A549 (cell line): ENCODE results near the gene DRAXIN. TPM values are rescaled to one million over a fixed set of nuclear protein-coding genes. Genes with fewer than 3 reads are reported as not detected.

Source experiments
- ATAC-seq, 2 experiments: fragments of 200-7000 bp in 1 of 2; fragments of >200 bp in 1 of 2; cut with Nextera tagmentation in 1 of 2; cut with Tn5 transposase in 1 of 2; 3 replicates each; pipeline versions ENCODE4 v1.8.0 to v1.9.1; 2018 to 2020; ENCODE audit warnings: mild to moderate bottlenecking in 1 of 2, moderate library complexity in 1 of 2
- CTCF ChIA-PET: fragments of 300-600 bp; sonication (Branson Sonifier 250); formaldehyde crosslinking; extraction: SDS; loops from one replicate; lab custom pipeline; 2021; ENCODE audit warnings: antibody characterized with exemption, inconsistent platforms; lab: Yijun Ruan, JAX
- POLR2A ChIA-PET: fragments of 350-600 bp; formaldehyde crosslinking; extraction: SDS; loops from one replicate; lab custom pipeline; 2021; ENCODE audit warnings: antibody characterized with exemption, inconsistent platforms; lab: Yijun Ruan, JAX
- DNase-seq, 2 experiments: peaks; one replicate each; pipeline versions ENCODE4 v3.0.0 to v3.0.0-alpha.2; 2011 to 2016; ENCODE audit warnings: low read depth in 1 of 2, low spot score in 1 of 2
- FAIRE-seq: peaks from 2 replicates; lab custom pipeline; 2011; peaks lifted over from hg19 to GRCh38; lab: Jason Lieb, UNC
- H3K27ac ChIP-seq, 2 experiments: fragments of >200 bp; sonication (Bioruptor Twin); formaldehyde crosslinking; 3 replicates each; pipeline ENCODE4 v1.5.1; 2016 to 2017
- H3K4me1 ChIP-seq: fragments of >200 bp; sonication (Bioruptor Twin); formaldehyde crosslinking; 3 replicates; pipeline ENCODE4 v1.6.1; 2016
- H3K4me2 ChIP-seq: fragments of >200 bp; sonication (Bioruptor Twin); formaldehyde crosslinking; 3 replicates; pipeline ENCODE4 v1.6.1; 2016
- H3K4me3 ChIP-seq: fragments of >200 bp; sonication (Bioruptor Twin); formaldehyde crosslinking; 3 replicates; pipeline ENCODE4 v1.5.1; 2016
- H3K9me3 ChIP-seq: fragments of >200 bp; sonication (Bioruptor Twin); formaldehyde crosslinking; 3 replicates; pipeline ENCODE4 v1.6.1; 2016
- BHLHE40 ChIP-seq: IDR thresholded peaks from 2 replicates; pipeline ENCODE4 v1.6.1; 2012; ENCODE audit warnings: low read depth, low read length, inconsistent platforms
- E2F6 ChIP-seq: IDR thresholded peaks from 2 replicates; pipeline ENCODE4 v1.6.1; 2012; ENCODE audit warnings: low read depth, borderline replicate concordance
- ELK1 ChIP-seq: fragments of 150-350 bp; IDR thresholded peaks from 2 replicates; pipeline ENCODE4 v1.6.1; 2014; ENCODE audit warnings: low read depth, mild to moderate bottlenecking, low read length
- FOSB ChIP-seq: fragments of 250-450 bp; sonication (Bioruptor Pico); IDR thresholded peaks from 2 replicates; pipeline ENCODE4 v1.5.0; 2020; ENCODE audit warnings: mild to moderate bottlenecking, moderate library complexity
- FOXS1 ChIP-seq: fragments of 250-450 bp; sonication (Bioruptor Pico); IDR thresholded peaks from 2 replicates; pipeline ENCODE4 v1.5.0; 2020; ENCODE audit warnings: mild to moderate bottlenecking, moderate library complexity
- HES2 ChIP-seq: fragments of >200 bp; sonication (Bioruptor Twin); formaldehyde crosslinking; IDR thresholded peaks from 2 replicates; pipeline ENCODE4 v1.6.1; 2016
- HMGXB4 ChIP-seq: fragments of 250-450 bp; sonication (Bioruptor Pico); IDR thresholded peaks from 2 replicates; pipeline ENCODE4 v1.5.0; 2021; ENCODE audit warnings: mild to moderate bottlenecking, moderate library complexity, borderline replicate concordance
- HOXA7 ChIP-seq: fragments of 250-450 bp; sonication (Bioruptor Pico); IDR thresholded peaks from 2 replicates; pipeline ENCODE4 v1.5.0; 2020; ENCODE audit warnings: mild to moderate bottlenecking, moderate library complexity
- HOXB5 ChIP-seq: fragments of 250-450 bp; sonication (Bioruptor Pico); IDR thresholded peaks from 2 replicates; pipeline ENCODE4 v1.5.0; 2020; ENCODE audit warnings: mild to moderate bottlenecking, moderate library complexity
- JUN ChIP-seq, 2 experiments: fragments of >200 bp; sonication (Bioruptor Twin); formaldehyde crosslinking; IDR thresholded peaks; 2 replicates in 1 of 2; 3 replicates in 1 of 2; pipeline ENCODE4 v1.6.1; 2016 to 2017
- KDM5A ChIP-seq: fragments of 200-600 bp; sonication (generic); IDR thresholded peaks from 2 replicates; pipeline ENCODE4 v1.6.1; 2016; ENCODE audit warnings: antibody characterized with exemption, mild to moderate bottlenecking
- MAFK ChIP-seq: fragments of 450-650 bp; IDR thresholded peaks from 2 replicates; pipeline ENCODE4 v1.6.1; 2014; ENCODE audit not compliant: partially characterized antibody
- MAZ ChIP-seq: fragments of 150-350 bp; IDR thresholded peaks from 2 replicates; pipeline ENCODE4 v1.6.1; 2014; ENCODE audit warnings: antibody characterized with exemption, low read depth, low read length, borderline replicate concordance
- MYC ChIP-seq: IDR thresholded peaks from 2 replicates; pipeline ENCODE4 v1.6.1; 2012; ENCODE audit warnings: mild to moderate bottlenecking, inconsistent platforms, low read length, improper control_type of control experiment, borderline replicate concordance
- NPAS2 ChIP-seq: fragments of 250-450 bp; sonication (Bioruptor Pico); IDR thresholded peaks from 2 replicates; pipeline ENCODE4 v1.8.0; 2022; ENCODE audit warnings: mild to moderate bottlenecking, moderate library complexity, borderline replicate concordance
- NR3C1 ChIP-seq: fragments of >200 bp; sonication (Bioruptor Twin); formaldehyde crosslinking; IDR thresholded peaks from 3 replicates; pipeline ENCODE4 v1.6.1; 2017
- RAD21 ChIP-seq, 2 experiments: fragments of >200 bp in 1 of 2; sonication (Bioruptor Twin) in 1 of 2; formaldehyde crosslinking in 1 of 2; IDR thresholded peaks in 1 of 2; conservative IDR thresholded peaks in 1 of 2; 2 replicates in 1 of 2; 3 replicates in 1 of 2; pipeline ENCODE4 v1.6.1; 2012 to 2018; ENCODE audit warnings: inconsistent platforms in 1 of 2
- RNF2 ChIP-seq: fragments of 200-600 bp; sonication (generic); IDR thresholded peaks from 2 replicates; pipeline ENCODE4 v1.6.1; 2016; ENCODE audit warnings: low read depth, mild to moderate bottlenecking, antibody characterized with exemption, moderate library complexity, borderline replicate concordance
- SMC3 ChIP-seq: fragments of >200 bp; sonication (Bioruptor Twin); formaldehyde crosslinking; IDR thresholded peaks from 3 replicates; pipeline ENCODE4 v1.6.1; 2018; ENCODE audit warnings: inconsistent platforms
- WGBS: methylation state at CpG from one replicate; pipeline ENCODE4 v1.1.6; 2017; ENCODE audit errors: missing lambda C conversion rate; 5-methylcytosine and 5-hydroxymethylcytosine counted together
- polyA plus RNA-seq, 4 experiments: library from polyadenylated mRNA; depleted of rRNA in 3 of 4; stranded (reverse); fragments of >200 nt; fragmentation: RNase III in 1 of 4; extraction: RNeasy Plus Mini Kit Qiagen cat#74134 plus additional on column Dnase treatment in 1 of 4; gene quantifications; 2 replicates in 3 of 4; 3 replicates in 1 of 4; pipeline ENCODE4 v1.2.3, GENCODE V29; 2011 to 2017

Gene DRAXIN
- polyA plus RNA-seq, 2 of the 4 experiments (the other 2 are of a cell fraction) = 0.03 TPM; not detected in 1

- Histone ChIP-seq H3K4me1 (peaks cover 10% of the 10 kb centered on the region), H3K9me3 (no peaks in the 10 kb centered on the region), H3K4me2 (0 out of 3 replicates have a peak overlapping the region, but pooled peaks have one; percentile 23), H3K27ac (no peak overlapping the region), H3K4me3 (no peak overlapping the region)
- FAIRE-seq (no peak), DNase-seq (no peak), ATAC-seq (peak in 1 of 2 experiments; percentile 42; a peak in 3 of 6 replicates)
- CTCF ChIA-PET = interaction anchor here (0.7 to 11.1 kb wide), 8 partner anchors 33 to 612 kb away, joined by 3 to 124 read pairs (median 10); no protein-coding TSS in a partner anchor
- 77% methylated on average over 10 of the region's 30 CpGs for WGBS
- TF ChIP-seq HOXB5 (CRISPR knock-in tag) = no peak
- no peak for TF ChIP-seq RNF2
- no peak for TF ChIP-seq NPAS2 (CRISPR knock-in tag)
- TF ChIP-seq JUN (IDR thresholded peaks at IDR 0.05) = no peak
- TF ChIP-seq BHLHE40 = no peak
- no peak for TF ChIP-seq MAZ
- TF ChIP-seq HES2 = no peak
- TF ChIP-seq E2F6 = no peak
- no peak for TF ChIP-seq ELK1
- TF ChIP-seq MYC = no peak
- no peak for TF ChIP-seq FOSB (CRISPR knock-in tag)
- no peak for TF ChIP-seq RAD21 (conservative IDR thresholded peaks at IDR 0.05 in 1 of 2, IDR thresholded peaks at IDR 0.05 in 1 of 2)
- no peak for TF ChIP-seq HMGXB4
- no peak for TF ChIP-seq HOXA7 (CRISPR knock-in tag)
- no peak for TF ChIP-seq KDM5A
- no peak for TF ChIP-seq FOXS1 (CRISPR knock-in tag)
- TF ChIP-seq SMC3 = no peak
- POLR2A ChIA-PET = no interaction called here
Observed at GRCh38 chr1:11648732-11649158, 42.8 kb upstream of the DRAXIN start.

GRCh38 chr1:11649237-11649623 is 42.3 kb upstream of the DRAXIN start:
- peaks cover 14% of the 10 kb centered on the region for H3K4me1 ChIP-seq
- no peak overlapping the region for H3K27ac ChIP-seq
- POLR2A ChIA-PET = no interaction called here
- no peak overlapping the region for H3K4me3 ChIP-seq
- ATAC-seq (no peak), DNase-seq (no peak), FAIRE-seq (no peak)
- WGBS = 51% methylated on average over 7 of the region's 9 CpGs
- no peaks in the 10 kb centered on the region for H3K9me3 ChIP-seq
- TF ChIP-seq ELK1 (no peak), MAFK (no peak), NR3C1 (no peak)
- CTCF ChIA-PET = interaction anchor here (0.5 to 11.1 kb wide), 16 partner anchors 15 to 612 kb away, joined by 3 to 124 read pairs (median 6); partner anchors contain the start of genes AGTRAP and FBXO6
- H3K4me2 ChIP-seq = 0 out of 3 replicates have a peak overlapping the region, but pooled peaks have one; percentile 23
